ENCODE measurements around the gene RFX1. TPM values are rescaled to one million over a fixed set of nuclear protein-coding genes. Genes with fewer than 3 reads are reported as not detected.

RFX1 gene
- total RNA-seq, 2 experiments from 2014 or later: 14.6 to 16.3 TPM

DNA sequence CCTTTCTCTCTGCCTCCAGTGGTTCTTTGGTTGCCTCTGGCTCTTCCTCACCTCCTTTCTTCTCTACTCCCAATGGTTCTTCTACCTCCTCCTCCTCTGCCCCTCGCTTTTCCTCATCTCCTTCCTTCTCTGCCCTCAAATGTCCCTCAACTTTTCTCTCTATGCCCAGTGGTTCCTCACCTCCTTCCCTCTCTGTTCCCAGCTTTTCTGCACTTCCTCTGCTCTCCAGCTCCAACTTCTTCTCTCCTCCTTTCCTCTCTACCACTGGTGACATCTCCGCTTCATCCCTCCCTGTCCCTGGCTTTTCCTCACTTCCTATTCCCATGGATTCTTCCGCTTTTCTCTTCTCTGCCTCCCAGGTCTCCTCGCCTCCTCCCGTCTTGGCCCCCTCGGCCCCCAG, 48.0 kb upstream of the RFX1 start:
- CTCF ChIA-PET: interaction anchor here (1.3 kb wide), 1 partner anchor 94 kb away, joined by 3 read pairs; no protein-coding TSS in a partner anchor
- H3K27me3 Mint-ChIP-seq: peaks cover 16% of the 10 kb centered on the region
- intact Hi-C loops (cut with DNase I, micrococcal nuclease): no loop called here
- peaks cover 20% of the 10 kb centered on the region for H3K4me1 Mint-ChIP-seq (ENCODE audit: low read depth)
- DNase-seq: no peak
- H3K36me3 ChIP-seq (ENCODE audit: insufficient read depth, low read length): peaks cover 34% of the 10 kb centered on the region
- no peak overlapping the region for H3K4me3 ChIP-seq (ENCODE audit: low read length)
- H3K9me3 Mint-ChIP-seq: no peaks in the 10 kb centered on the region
- peaks cover 21% of the 10 kb centered on the region for H3K4me1 ChIP-seq (ENCODE audit: insufficient read depth, low read length)
- TF ChIP-seq, protein P1, sequence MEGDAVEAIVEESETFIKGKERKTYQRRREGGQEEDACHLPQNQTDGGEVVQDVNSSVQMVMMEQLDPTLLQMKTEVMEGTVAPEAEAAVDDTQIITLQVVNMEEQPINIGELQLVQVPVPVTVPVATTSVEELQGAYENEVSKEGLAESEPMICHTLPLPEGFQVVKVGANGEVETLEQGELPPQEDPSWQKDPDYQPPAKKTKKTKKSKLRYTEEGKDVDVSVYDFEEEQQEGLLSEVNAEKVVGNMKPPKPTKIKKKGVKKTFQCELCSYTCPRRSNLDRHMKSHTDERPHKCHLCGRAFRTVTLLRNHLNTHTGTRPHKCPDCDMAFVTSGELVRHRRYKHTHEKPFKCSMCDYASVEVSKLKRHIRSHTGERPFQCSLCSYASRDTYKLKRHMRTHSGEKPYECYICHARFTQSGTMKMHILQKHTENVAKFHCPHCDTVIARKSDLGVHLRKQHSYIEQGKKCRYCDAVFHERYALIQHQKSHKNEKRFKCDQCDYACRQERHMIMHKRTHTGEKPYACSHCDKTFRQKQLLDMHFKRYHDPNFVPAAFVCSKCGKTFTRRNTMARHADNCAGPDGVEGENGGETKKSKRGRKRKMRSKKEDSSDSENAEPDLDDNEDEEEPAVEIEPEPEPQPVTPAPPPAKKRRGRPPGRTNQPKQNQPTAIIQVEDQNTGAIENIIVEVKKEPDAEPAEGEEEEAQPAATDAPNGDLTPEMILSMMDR (IDR thresholded peaks at IDR 0.05): no peak
- H3K27ac ChIP-seq (ENCODE audit: low read depth in 1 of 2, low read length in 2 of 2): no peak overlapping the region
- H3K9me3 ChIP-seq (ENCODE audit: control insufficient read depth in 1 of 2, insufficient read depth in 1 of 2, low read length in 2 of 2): peaks cover 0 to 15% of the 10 kb centered on the region in 2 experiments
- H3K4me3 Mint-ChIP-seq: no peak overlapping the region
- no peak for ATAC-seq (ENCODE audit: poor library complexity)
- peaks cover 47% of the 10 kb centered on the region for H3K36me3 Mint-ChIP-seq (ENCODE audit: low read depth)
- peaks cover 13 to 15% of the 10 kb centered on the region in 2 experiments for H3K27me3 ChIP-seq (ENCODE audit: control insufficient read depth in 1 of 2, insufficient read depth in 2 of 2, low read length in 2 of 2)
- POLR2A ChIA-PET: no interaction called here
- H3K27ac Mint-ChIP-seq: peak overlapping the region; percentile 8

DNA sequence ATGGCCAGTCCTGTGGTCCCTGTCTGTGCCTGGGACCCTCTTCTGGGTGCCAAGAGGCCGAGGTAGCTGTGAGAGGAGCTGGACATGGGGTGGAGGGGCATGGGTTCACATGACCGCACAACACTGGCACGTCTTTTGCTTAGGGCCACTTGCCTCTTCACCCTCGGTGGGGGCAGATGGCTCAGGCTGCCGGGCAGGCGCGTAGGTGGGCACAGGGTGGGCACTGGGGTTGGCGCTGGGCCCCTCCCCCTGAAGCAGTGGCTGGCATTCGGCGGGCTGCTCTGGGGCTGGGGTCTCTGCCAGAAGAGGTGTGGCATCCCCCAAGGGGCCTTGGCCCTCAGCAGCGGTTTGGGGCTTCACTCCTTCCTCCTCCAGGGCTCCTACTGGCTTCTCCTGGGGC, 47.4 kb upstream of the RFX1 start:
- peaks cover 18% of the 10 kb centered on the region for H3K4me1 Mint-ChIP-seq (ENCODE audit: low read depth)
- H3K27ac Mint-ChIP-seq: no peak overlapping the region
- Histone ChIP-seq H3K9me3 (ENCODE audit: control insufficient read depth in 1 of 2, insufficient read depth in 1 of 2, low read length in 2 of 2) (peaks cover 0 to 13% of the 10 kb centered on the region in 2 experiments), H3K36me3 (ENCODE audit: insufficient read depth, low read length) (peaks cover 40% of the 10 kb centered on the region), H3K4me1 (ENCODE audit: insufficient read depth, low read length) (peaks cover 19% of the 10 kb centered on the region), H3K4me3 (ENCODE audit: low read length) (no peak overlapping the region), H3K27ac (ENCODE audit: low read depth in 1 of 2, low read length in 2 of 2) (no peak overlapping the region), H3K27me3 (ENCODE audit: control insufficient read depth in 1 of 2, insufficient read depth in 2 of 2, low read length in 2 of 2) (peaks cover 7 to 9% of the 10 kb centered on the region in 2 experiments)
- peaks cover 10% of the 10 kb centered on the region for H3K27me3 Mint-ChIP-seq
- TF ChIP-seq, protein P1 (IDR thresholded peaks at IDR 0.05): no peak
- no peak overlapping the region for H3K4me3 Mint-ChIP-seq
- no peak for DNase-seq
- H3K36me3 Mint-ChIP-seq (ENCODE audit: low read depth): peaks cover 53% of the 10 kb centered on the region
- ATAC-seq (ENCODE audit: poor library complexity): no peak
- no peaks in the 10 kb centered on the region for H3K9me3 Mint-ChIP-seq
- ChIA-PET CTCF (interaction anchor here (0.8 to 1.4 kb wide), 3 partner anchors 18 to 94 kb away, joined by 3 to 4 read pairs (median 3); no protein-coding TSS in a partner anchor), POLR2A (interaction anchor here (0.9 to 1.2 kb wide), 2 partner anchors 46 to 83 kb away, joined by 3 to 4 read pairs; partner anchors contain the start of gene ASF1B)
- intact Hi-C loops (cut with DNase I, micrococcal nuclease): no loop called here

DNA sequence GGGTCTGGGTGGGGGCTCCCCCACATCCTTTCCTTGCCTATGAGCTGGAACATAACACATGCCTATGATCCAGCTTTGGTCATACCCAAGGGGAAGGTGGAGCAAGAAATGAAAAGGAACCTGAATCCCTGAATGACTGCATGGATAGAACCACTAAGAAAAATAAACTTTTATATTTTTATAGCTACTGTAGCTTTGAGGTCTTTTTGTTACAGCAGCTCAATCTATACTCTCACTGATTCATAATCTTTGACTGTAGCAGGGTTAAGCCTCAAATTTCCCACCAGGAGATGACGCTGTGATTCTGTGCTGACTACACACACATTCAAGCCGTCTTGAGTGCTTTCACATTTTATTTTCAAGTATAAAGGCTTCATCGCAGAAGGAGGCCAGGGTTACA, 46.9 kb upstream of the RFX1 start:
- Mint-ChIP-seq H3K4me1 (ENCODE audit: low read depth) (peaks cover 16% of the 10 kb centered on the region), H3K36me3 (ENCODE audit: low read depth) (peaks cover 57% of the 10 kb centered on the region), H3K27me3 (peaks cover 5% of the 10 kb centered on the region), H3K27ac (peak overlapping the region; percentile 27), H3K4me3 (no peak overlapping the region), H3K9me3 (no peaks in the 10 kb centered on the region)
- no peak for ATAC-seq (ENCODE audit: poor library complexity)
- CTCF ChIA-PET: interaction anchor here (0.8 to 1.4 kb wide), 3 partner anchors 19 to 93 kb away, joined by 3 to 4 read pairs (median 3); no protein-coding TSS in a partner anchor
- Histone ChIP-seq H3K4me1 (ENCODE audit: insufficient read depth, low read length) (peaks cover 17% of the 10 kb centered on the region), H3K4me3 (ENCODE audit: low read length) (no peak overlapping the region), H3K36me3 (ENCODE audit: insufficient read depth, low read length) (peaks cover 45% of the 10 kb centered on the region), H3K9me3 (ENCODE audit: control insufficient read depth in 1 of 2, insufficient read depth in 1 of 2, low read length in 2 of 2) (peaks cover 0 to 14% of the 10 kb centered on the region in 2 experiments), H3K27ac (ENCODE audit: low read depth in 1 of 2, low read length in 2 of 2) (no peak overlapping the region), H3K27me3 (ENCODE audit: control insufficient read depth in 1 of 2, insufficient read depth in 2 of 2, low read length in 2 of 2) (peaks cover 3 to 4% of the 10 kb centered on the region in 2 experiments)
- POLR2A ChIA-PET: interaction anchor here (0.8 to 1.2 kb wide), 5 partner anchors 21 to 171 kb away, joined by 3 to 4 read pairs (median 4); partner anchors contain the start of genes ASF1B and IL27RA
- TF ChIP-seq, protein P1 (IDR thresholded peaks at IDR 0.05): no peak
- intact Hi-C loops (cut with DNase I, micrococcal nuclease): no loop called here
- DNase-seq: no peak

Measured in CD4-positive, alpha-beta T cell (primary cell).